GM18867 (cell line): ENCODE results near the gene ACTR3C.
"Not testable (repeated sequence)": the region's sequence is repeated elsewhere in the genome, so short reads cannot be mapped to it uniquely, and the experiment has no call there.

Source experiments
- ATAC-seq: cut with Tn5 transposase; IDR thresholded peaks from one replicate; pipeline ENCODE4 v1.9.1; 2021; ENCODE audit warnings: mild to moderate bottlenecking, moderate library complexity; ENCODE audit not compliant: unreplicated experiment

The ACTR3C gene

GRCh38 chr7:150314639-150315239 is 8.6 kb downstream of the ACTR3C start:
- no peak for ATAC-seq

GRCh38 chr7:150313870-150314269 is 9.5 kb downstream of the ACTR3C start:
- no peak for ATAC-seq

GRCh38 chr7:150313367-150313809 is 10.0 kb downstream of the ACTR3C start:
- ATAC-seq, result no peak

GRCh38 chr7:150312649-150313366 is 10.5 kb downstream of the ACTR3C start:
- not testable (repeated sequence) for ATAC-seq

- ATAC-seq, result no peak
Measured at GRCh38 chr7:150311711-150312110, 11.6 kb downstream of the ACTR3C start.

GRCh38 chr7:150311146-150311545 is 12.2 kb downstream of the ACTR3C start:
- ATAC-seq, result no peak

GRCh38 chr7:150308575-150308974 is 14.8 kb downstream of the ACTR3C start:
- no peak for ATAC-seq

- ATAC-seq, result no peak
Measured at GRCh38 chr7:150307904-150308303, 15.4 kb downstream of the ACTR3C start.

- no peak for ATAC-seq
Measured at GRCh38 chr7:150307129-150307528, 16.2 kb downstream of the ACTR3C start.

GRCh38 chr7:150306377-150306776 is 17.0 kb downstream of the ACTR3C start:
- not testable (repeated sequence) for ATAC-seq

GRCh38 chr7:150305903-150306284 is 17.5 kb downstream of the ACTR3C start:
- ATAC-seq, result not testable (repeated sequence)

- ATAC-seq, result not testable (repeated sequence)
Measured at GRCh38 chr7:150305259-150305902, 18.0 kb downstream of the ACTR3C start.

- not testable (repeated sequence) for ATAC-seq
Measured at GRCh38 chr7:150304499-150305258, 18.7 kb downstream of the ACTR3C start.

GRCh38 chr7:150302908-150303310 is 20.4 kb downstream of the ACTR3C start:
- ATAC-seq, result not testable (repeated sequence)

- not testable (repeated sequence) for ATAC-seq
Measured at GRCh38 chr7:150297978-150298377, 25.4 kb downstream of the ACTR3C start.

- not testable (repeated sequence) for ATAC-seq
Measured at GRCh38 chr7:150296802-150297201, 26.5 kb downstream of the ACTR3C start.

GRCh38 chr7:150295614-150296013 is 27.7 kb downstream of the ACTR3C start:
- ATAC-seq, result not testable (repeated sequence)

- ATAC-seq, result not testable (repeated sequence)
Measured at GRCh38 chr7:150295027-150295426, 28.3 kb downstream of the ACTR3C start.

GRCh38 chr7:150290317-150290716 is 33.0 kb downstream of the ACTR3C start:
- ATAC-seq, result not testable (repeated sequence)

- ATAC-seq, result not testable (repeated sequence)
Measured at GRCh38 chr7:150288816-150289215, 34.5 kb downstream of the ACTR3C start.

GRCh38 chr7:150287815-150288214 is 35.5 kb downstream of the ACTR3C start:
- ATAC-seq, result not testable (repeated sequence)
